Stimulated activated CD4-positive, alpha-beta T cell treated with anti-CD3 and anti-CD28 coated beads, Interleukin-4, amount 100 ng/mL, for 48 hours (primary cell): Measurements from ENCODE around the gene H19.

Source experiments
- DNase-seq, 2 donors: peaks; one replicate each; pipeline ENCODE4 v3.0.0-alpha.2; 2020; ENCODE audit warnings: low read depth in 2 of 2

Gene H19

DNA sequence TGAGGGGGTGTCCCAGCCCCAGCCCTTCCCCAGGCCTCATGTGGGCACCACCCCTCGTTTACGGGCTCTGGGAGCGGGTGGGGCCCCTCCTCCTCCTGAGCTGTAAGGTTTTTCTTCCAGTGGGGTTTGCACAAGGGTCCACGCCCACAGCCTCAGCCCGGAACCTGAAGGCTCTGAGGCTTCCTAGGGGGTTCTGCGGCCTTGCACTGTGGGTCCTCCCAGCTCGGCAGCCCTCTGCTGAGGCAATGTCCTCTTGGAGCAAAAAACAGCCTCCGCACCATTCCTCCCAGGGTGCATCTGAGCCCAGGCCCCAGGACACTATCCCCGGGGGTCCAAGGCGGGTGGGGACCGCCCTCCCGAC lies 14.1 kb downstream of the H19 start:
- DNase-seq: no peak

DNA sequence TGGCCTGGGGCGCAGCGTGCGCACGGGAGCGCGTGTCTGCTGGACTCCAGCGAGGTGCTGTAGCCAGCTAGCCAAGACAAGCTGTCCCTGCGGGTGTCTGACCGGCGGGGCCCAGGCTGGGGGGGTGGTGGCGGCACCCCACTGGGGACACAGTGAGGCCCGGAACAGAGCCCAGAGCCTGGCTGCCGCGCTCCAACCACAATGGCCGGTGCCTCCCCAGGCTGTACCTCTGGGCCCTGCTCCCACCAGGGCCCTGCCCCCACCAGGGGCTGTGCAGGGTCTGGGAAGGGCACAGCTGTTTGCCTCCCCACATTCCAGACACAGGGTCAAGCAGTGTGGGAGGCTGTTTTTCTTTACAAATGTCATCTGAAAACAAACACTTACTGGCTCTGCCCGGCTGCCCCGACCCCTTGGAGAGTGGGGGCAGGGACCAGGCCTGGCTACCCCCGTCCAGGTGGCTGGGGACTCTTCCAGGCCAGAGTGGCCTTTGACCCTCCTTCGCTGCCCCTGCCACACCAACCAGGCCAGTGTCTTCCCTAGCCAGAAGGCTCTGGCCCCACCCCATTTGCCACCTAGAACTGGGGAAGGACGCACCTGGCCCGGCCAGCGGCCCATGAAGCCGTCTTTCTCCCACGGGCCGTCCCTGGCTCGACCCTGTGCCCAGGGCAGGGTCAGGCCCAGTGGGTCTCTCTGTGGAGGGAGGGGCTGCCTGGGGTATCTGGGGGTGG lies 14.6 kb downstream of the H19 start:
- no peak for DNase-seq

DNA sequence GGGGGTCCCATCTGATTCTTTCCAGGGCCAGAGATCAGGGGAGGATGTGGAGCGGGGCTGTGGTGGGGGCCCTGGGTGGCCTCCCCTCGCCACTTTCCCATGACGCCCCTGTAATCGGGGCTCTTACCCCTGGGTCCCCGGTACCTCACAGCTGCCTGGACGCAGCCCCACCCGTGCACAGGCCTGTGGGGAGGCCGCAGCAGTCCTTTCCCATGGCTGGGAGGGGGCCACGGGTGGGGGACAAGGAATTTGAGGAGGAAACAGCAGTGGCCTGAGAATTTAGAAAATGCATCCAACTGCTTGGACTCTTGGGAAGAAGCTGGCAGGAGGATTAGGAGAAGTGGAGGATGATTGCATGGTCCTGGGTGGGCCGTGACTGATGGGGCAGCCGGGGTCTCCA lies 18.0 kb downstream of the H19 start:
- DNase-seq: no peak

- no peak for DNase-seq
These were observed 18.7 kb downstream of the H19 start for GRCh38 chr11:1978720-1979473.

- no peak for DNase-seq
These were observed 22.5 kb downstream of the H19 start for GRCh38 chr11:1975185-1975584.

DNA sequence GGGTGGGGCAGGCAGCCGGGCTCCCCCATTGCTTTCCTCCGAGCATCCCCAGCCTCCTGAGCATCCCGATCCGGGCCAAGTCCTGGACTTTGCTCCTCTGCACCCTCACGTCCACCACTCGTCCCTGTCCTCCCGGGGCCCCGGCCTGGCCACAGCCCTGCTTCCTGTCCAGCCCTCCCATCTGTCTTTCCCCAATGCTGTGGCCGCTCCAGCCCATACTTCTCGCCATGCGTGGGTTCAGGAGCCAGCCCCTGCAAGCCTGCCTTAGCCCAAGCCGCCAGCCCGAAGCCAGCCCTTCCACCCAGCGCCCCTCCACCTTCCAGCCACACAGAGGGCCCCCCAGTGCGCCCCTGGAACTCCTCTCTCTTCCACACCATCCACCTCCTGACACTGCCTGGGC lies 26.7 kb downstream of the H19 start:
- no peak for DNase-seq

- DNase-seq: no peak
These were observed 27.9 kb downstream of the H19 start for GRCh38 chr11:1969776-1970175.

DNA sequence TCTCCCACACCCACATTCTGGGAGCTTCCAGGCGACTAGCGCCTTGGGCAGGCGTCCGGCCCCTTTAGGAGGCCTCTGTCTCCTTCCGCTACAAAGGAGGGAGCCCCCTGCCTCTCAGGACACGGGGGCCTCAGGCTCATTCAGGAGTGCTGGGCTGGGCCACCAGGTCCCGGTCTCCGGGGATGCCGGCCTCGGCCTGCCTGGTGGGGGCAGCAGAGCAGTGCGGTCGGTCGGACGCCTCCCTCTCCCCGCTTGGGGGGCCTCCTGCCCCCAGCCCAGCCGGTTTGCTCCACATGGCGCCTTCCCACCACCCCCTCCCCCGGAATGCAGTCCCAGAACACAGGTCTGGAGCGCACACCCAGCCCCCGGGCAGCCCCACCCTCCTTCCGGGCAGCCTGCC lies 28.6 kb downstream of the H19 start:
- DNase-seq: no peak

DNA sequence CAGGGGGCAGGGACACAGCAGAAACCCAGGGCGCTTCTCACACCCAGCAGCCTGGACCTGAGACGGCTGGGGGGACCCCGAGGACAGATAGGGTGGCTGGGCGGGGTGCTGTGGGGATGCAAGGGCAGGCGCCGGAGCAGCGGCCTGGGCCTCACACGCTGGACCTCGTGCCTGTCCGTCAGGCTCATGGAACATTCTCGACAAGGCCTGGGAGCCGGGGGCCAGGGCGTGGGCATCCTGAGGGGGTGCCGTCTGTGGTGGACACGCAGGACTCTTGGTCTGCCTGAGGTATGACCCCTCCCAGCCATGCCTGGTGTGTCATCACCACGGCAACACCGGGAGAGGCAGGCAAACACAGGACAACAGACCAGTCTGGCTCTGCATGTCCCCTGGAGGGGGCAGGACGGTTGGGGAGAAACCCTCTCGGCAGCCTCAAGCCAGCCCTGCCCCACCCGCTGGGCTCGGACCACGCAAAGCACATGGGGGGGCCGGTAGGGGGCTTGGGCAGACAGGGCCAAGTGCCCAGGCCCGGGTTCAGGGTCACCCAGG lies 29.1 kb downstream of the H19 start:
- DNase-seq: no peak

DNA sequence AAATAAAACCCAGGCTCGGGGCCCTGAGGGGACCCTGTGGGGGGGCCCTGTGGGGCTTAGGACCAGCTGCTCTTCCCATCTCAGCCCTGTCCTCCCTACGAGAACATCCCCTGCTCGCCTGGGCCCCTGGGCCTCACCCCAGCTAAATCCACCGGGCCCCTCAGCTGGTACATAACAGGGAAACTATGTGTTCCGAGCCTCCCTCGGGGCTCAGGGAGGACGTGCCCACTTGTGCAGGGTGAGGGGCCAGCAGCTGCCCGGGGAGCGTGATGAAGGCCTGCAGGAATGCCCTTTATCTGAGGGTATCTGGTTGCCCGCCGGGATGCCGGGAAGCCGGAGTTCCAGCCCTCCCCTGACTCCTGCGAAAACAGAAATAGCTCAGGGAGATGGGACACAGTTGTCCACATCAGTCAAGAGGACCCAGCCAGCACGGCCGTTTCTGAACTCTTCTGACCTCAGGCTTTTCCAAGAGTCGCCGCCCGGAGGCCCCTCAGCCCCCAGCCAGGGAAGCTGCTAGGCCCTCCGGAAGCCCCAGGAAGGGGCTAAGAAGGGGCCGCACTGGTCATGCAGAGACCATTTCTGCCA lies 29.9 kb downstream of the H19 start:
- DNase-seq: no peak

GRCh38 chr11:1966531-1966930 lies 31.1 kb downstream of the H19 start:
- no peak for DNase-seq

DNA sequence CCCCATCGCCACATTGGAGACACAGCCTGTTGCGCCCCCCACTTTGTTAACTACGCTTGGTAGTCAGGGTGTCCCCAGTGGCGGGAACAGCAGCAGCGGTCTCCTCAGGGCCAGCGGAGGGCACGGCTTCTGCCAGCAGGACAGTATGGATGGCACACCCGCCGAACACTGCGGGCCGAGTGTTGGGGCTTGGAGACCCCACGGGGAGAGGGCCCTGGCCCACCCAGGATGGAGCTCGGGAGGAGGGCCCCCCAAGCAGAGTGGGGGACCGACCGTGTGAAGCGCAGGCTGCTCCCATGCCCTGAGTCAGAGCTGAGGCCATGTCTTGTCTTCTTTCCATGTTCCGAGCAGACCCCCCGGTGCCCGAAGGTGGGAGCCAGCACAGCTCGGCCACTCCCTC lies 32.7 kb downstream of the H19 start:
- no peak for DNase-seq

- no peak for DNase-seq
These were observed 33.3 kb downstream of the H19 start for GRCh38 chr11:1964348-1964747.

DNA sequence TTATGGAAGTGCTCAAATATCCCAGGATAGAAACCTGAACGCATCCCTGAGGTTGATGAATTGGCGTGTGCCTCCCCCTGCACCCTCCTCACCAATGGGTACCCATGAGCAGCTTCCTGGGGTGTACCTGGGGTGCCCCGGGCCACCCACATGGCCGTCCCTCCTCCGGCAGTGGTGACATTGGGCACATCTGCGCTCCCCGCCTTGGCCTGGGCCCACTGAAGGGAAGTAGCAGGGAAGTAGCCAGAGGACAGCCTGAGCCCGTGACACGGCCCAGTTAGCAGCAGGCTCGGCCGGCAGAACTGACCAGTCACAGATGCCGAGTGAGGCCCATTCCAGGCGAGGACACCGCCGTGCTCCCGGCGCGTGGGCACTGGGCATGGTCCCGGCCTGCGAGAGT lies 33.8 kb downstream of the H19 start:
- no peak for DNase-seq

- DNase-seq: no peak
These were observed 37.9 kb downstream of the H19 start for GRCh38 chr11:1959786-1960185.

DNA sequence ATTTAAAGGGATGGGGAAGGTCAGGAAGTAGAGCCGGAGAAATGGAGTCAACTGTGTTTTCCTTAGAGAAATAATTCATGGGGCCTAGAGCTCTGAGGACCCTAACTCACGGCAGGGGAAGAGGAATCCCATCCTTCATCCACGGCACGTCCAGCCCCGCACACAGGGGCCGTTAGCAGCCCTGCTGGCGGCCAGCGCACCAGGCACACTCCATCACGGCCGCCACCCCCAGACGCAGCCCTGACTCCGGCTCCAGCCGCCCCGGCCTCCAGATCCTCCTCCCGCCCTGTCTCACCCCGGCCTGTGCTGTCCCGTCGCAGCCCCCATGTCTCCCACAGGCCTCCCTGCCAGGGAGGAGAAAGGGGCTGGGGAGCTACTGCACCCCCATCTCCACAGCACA lies 39.3 kb downstream of the H19 start:
- no peak for DNase-seq

- no peak for DNase-seq
These were observed 44.0 kb downstream of the H19 start for GRCh38 chr11:1953489-1954266.

DNA sequence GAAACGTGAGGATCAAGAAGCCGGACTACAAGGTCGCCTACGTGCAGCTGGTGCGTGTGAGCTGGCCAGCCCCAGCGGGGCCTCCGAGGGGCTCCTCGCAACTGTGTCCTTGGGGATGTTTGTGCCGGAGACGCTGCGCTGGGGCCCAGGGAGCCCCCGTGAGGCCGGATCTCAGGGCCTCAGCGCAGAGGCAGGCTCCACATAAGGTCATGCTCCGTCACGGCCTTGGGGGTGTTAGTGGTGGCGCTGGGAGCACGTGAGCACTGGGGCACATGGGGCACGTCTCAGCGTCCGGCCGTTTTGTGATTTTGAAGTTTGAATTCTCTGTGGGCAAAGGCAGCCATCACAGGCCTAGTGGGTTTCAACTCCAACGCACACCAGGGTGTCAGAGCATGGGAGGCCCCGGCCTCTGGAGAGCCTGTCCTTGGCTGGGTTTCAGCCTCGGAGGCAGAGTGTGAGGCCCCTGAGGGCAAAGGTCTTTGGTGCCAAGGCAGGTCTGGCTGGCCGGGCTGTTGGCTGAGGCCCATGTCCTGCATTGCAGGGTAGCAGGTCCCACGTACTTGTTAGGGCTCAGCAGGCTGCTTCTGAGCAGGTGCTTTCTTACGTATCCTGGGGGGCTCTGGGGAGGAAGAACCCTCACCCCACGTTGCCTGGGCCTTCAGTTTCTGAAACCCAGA lies 44.7 kb downstream of the H19 start:
- no peak for DNase-seq

GRCh38 chr11:1949922-1950321 lies 47.7 kb downstream of the H19 start:
- DNase-seq: no peak

DNA sequence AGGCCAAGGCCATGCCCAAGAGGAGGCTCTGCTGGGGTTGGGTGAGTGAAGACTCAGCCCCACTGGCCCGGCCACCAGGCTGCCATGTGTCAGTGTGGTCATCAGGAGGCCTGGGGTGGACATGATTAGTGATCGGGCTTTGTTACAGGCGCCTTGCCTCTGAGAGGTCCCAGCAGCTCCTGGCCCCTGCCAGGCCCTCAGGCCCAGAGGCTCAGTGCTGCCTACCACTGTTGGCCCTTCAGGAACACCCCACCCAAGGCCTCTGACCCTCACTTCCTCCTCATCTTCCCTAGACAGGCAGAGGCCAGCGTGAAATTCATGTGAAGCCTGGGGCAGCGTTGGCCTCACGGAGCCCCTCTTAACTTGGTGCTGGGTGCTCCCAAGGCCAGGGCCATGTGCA lies 48.3 kb downstream of the H19 start:
- no peak for DNase-seq

DNA sequence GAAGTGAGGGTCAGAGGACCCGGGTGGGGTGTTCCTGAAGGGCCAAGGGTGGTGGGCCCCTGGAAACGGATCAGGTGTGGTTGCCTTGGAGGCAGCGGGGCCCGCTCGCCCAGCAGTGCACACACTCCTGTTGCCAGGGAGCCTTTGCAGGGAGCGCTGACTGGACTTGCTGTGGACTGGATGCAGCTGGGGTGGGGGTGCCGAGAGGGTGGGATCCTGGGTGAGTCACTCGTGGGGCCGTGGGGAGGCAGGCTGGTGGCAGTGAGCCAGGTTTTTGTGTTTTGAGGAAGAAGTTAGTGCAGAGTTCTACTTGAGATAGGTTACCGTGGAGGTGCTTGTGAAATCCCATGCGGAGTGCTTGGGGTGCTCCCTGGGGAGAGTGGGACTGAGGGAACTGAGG lies 49.3 kb downstream of the H19 start:
- no peak for DNase-seq
